SK-N-MC (cell line): ENCODE results near the gene TAS2R13.

Experiments used
- DNase-seq: peaks from one replicate; pipeline ENCODE4 v3.0.0-alpha.2; 2011; ENCODE audit warnings: low read depth, low spot score
- H3K27ac ChIP-seq: fragments of 200-600 bp; sonication (generic); 2 replicates; pipeline ENCODE4 v1.5.1; 2016; ENCODE audit warnings: mixed run types
- H3K36me3 ChIP-seq: fragments of 200-600 bp; sonication (generic); 2 replicates; pipeline ENCODE4 v1.6.1; 2017; ENCODE audit warnings: antibody characterized with exemption, low read length, mixed read lengths; ENCODE audit not compliant: insufficient read depth
- H3K4me3 ChIP-seq: fragments of 200-600 bp; sonication (generic); 2 replicates; pipeline ENCODE4 v1.5.1; 2016
- H3K9ac ChIP-seq: fragments of 200-600 bp; sonication (generic); 2 replicates; pipeline ENCODE4 v1.8.0; 2017; ENCODE audit warnings: mixed run types, mixed read lengths; ENCODE audit not compliant: insufficient read length
- H3K9me3 ChIP-seq: fragments of 200-600 bp; sonication (generic); 2 replicates; pipeline ENCODE4 v1.6.1; 2017; ENCODE audit warnings: low read depth, mild to moderate bottlenecking, antibody characterized with exemption, low read length, moderate library complexity, mixed read lengths
- EZH2 ChIP-seq: fragments of 200-600 bp; sonication (generic); IDR thresholded peaks from one replicate; pipeline ENCODE4 v1.6.1; 2017; ENCODE audit warnings: antibody characterized with exemption
- FOXP2 ChIP-seq: optimal IDR thresholded peaks from 2 replicates; pipeline ENCODE3; 2011; ENCODE audit warnings: mild to moderate bottlenecking, moderate library complexity; ENCODE audit not compliant: insufficient read depth; ENCODE audit errors: extremely low read length, control extremely low read depth
- POLR2AphosphoS5 ChIP-seq: IDR thresholded peaks from 2 replicates; pipeline ENCODE4 v1.6.1; 2012; ENCODE audit warnings: mild to moderate bottlenecking, low read depth, low read length, borderline replicate concordance

The TAS2R13 gene

DNA sequence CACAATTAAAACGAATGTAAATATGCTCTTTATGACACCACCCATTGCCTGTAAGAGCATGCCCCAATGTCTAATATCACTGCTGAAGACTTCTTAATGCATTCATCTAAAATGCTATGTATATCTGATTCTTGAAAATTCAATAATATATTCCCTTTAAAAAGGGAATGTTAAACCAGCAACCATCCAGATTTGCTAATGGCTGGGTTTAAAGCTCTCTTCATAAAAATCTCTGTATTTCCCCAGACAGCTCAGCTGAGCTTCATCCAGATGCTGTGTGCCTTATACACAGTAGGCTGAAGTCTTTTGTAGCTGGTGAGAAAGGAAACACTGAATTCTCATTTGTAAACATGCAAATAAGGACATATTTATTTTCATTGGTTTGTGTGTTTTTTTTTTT lies 29.8 kb upstream of the TAS2R13 start, which contains the start of gene TAS2R14:
Gene TAS2R14 (minus strand): TSS at position 101 of the 400 bp plus-strand sequence. CDS start 56 bp downstream, at position 45.
- no peaks in the 10 kb centered on the region for H3K9me3 ChIP-seq
- no peak for DNase-seq
- no peak within 1 kb of the TSS for H3K4me3 ChIP-seq
- no peak within 1 kb of the TSS for H3K9ac ChIP-seq
- no peaks in the 10 kb centered on the region for H3K36me3 ChIP-seq
- H3K27ac ChIP-seq: no peak within 1 kb of the TSS
- TF ChIP-seq EZH2 (no peak), FOXP2 (no peak), POLR2AphosphoS5 (no peak)

DNA sequence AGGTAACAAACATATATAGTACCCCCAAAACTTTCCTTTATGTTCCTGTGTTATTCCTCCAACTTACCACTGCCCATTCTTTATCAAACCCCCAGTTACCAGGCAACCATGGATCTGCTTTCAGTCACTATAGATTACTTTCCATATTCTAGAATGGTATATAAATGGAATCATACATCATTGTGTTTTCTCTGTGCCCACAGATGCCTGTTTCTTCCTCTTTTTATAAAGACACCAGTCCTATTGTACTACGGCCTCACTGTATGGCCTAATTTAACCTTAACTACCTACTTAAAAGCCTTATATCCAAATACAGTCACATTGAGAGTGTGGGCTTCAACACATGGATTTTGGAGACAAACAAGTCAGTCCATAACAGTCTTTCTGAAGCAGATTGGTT lies 27.1 kb upstream of the TAS2R13 start:
- H3K4me3 ChIP-seq: no peak overlapping the region
- no peaks in the 10 kb centered on the region for H3K9me3 ChIP-seq
- H3K36me3 ChIP-seq: no peaks in the 10 kb centered on the region
- no peak overlapping the region for H3K27ac ChIP-seq
- no peak for DNase-seq
- TF ChIP-seq EZH2 (no peak), FOXP2 (no peak), POLR2AphosphoS5 (no peak)
- H3K9ac ChIP-seq: no peak overlapping the region

DNA sequence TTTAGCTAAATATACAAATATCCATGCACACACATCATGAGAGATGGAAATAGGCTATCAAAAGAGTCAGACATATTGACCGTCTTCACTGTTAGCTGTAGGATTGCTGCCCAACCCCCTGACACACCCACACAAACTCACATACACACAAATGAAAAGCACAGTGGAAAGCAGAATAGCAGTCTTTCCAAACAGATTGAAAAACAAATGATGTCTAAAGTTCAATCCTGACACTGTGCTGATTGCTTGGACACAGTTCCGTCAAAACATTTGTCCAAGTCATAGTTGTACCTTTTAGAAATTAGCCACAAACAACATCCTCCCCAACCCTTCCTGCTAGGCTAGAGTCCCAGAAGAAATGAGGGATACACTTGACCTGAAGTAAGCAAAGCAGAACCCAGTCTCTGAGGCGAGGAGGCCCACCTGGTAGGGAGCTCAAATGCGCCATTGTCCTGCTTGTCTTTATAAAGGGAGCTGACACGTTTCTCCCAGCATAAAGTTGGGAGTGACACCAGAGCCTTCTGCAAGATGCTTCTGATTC lies 19.5 kb upstream of the TAS2R13 start, which contains the start of gene PRH2:
Gene PRH2 (plus strand): TSS at position 491 of the 541 bp plus-strand sequence. CDS start 38 bp downstream, at position 529.
- no peak within 1 kb of the TSS for H3K4me3 ChIP-seq
- no peaks in the 10 kb centered on the region for H3K9me3 ChIP-seq
- no peak for DNase-seq
- H3K27ac ChIP-seq: no peak within 1 kb of the TSS
- no peaks in the 10 kb centered on the region for H3K36me3 ChIP-seq
- H3K9ac ChIP-seq: no peak within 1 kb of the TSS
- TF ChIP-seq FOXP2 (no peak), EZH2 (no peak), POLR2AphosphoS5 (no peak)

DNA sequence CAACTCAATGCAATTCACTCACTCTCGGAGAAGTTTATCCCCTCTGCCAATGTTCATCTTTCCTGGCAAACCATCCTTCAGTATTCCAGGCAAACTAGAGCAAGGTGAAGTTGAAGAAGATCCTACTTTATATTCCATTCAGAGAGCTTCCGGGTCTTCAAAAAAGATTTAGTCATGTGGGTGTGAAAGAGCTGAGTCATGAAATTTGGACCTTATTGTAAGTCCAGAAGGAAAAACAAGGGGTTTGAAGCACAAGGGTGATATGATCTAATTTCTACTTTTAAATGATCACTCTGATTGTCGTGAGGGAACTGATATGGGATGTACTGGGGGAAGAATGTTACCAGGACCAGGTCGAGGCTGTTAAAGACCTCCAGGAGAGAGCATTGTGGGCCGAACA lies 16.9 kb upstream of the TAS2R13 start:
- H3K9me3 ChIP-seq: no peaks in the 10 kb centered on the region
- no peaks in the 10 kb centered on the region for H3K36me3 ChIP-seq
- no peak overlapping the region for H3K27ac ChIP-seq
- TF ChIP-seq EZH2 (no peak), FOXP2 (no peak), POLR2AphosphoS5 (no peak)
- no peak for DNase-seq
- no peak overlapping the region for H3K9ac ChIP-seq
- H3K4me3 ChIP-seq: no peak overlapping the region

DNA sequence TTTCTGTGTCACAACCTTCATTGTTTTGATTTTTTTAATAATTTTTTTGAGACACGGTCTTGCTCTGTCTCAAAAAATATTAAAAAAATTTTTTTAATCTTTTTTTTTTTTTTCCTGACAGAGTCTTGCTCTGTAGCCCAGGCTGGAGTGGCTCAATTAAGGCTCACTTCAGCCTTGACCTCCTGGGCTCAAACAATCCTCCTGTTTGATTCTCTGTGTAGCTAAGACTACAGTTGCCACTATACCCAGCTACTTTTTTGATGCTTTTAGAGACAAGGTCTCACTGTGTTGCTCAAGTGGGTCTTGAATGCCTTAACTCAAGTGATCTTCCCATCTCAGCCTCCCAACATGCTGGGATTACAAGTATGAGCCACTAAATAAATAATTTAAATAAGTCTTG lies 10.4 kb upstream of the TAS2R13 start:
- Histone ChIP-seq H3K27ac (no peak overlapping the region), H3K9me3 (no peaks in the 10 kb centered on the region), H3K9ac (no peak overlapping the region), H3K4me3 (no peak overlapping the region), H3K36me3 (no peaks in the 10 kb centered on the region)
- TF ChIP-seq FOXP2 (no peak), POLR2AphosphoS5 (no peak), EZH2 (no peak)
- DNase-seq: no peak

DNA sequence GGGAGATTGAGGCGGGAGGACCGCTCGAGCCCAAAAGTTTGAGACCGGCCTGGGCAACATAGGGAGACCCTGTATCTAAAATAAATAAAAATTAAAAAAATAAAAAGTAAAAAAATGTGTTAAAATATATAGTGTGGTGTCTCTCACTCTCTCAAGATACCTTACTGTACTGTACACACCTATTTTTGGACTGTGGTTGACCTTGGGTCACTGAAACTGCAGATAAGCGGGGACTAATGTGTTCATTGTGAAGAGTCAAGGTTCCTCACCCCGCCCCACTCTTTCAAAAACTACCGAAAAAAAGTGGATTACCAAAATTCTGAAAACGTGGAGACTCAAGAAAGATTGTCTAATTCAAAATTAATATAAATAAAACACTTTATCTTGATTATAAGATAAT lies 1.0 kb upstream of the TAS2R13 start:
- no peak overlapping the region for H3K9ac ChIP-seq
- no peaks in the 10 kb centered on the region for H3K36me3 ChIP-seq
- H3K4me3 ChIP-seq: no peak overlapping the region
- no peaks in the 10 kb centered on the region for H3K9me3 ChIP-seq
- H3K27ac ChIP-seq: no peak overlapping the region
- DNase-seq: no peak
- TF ChIP-seq POLR2AphosphoS5 (no peak), EZH2 (no peak), FOXP2 (no peak)

DNA sequence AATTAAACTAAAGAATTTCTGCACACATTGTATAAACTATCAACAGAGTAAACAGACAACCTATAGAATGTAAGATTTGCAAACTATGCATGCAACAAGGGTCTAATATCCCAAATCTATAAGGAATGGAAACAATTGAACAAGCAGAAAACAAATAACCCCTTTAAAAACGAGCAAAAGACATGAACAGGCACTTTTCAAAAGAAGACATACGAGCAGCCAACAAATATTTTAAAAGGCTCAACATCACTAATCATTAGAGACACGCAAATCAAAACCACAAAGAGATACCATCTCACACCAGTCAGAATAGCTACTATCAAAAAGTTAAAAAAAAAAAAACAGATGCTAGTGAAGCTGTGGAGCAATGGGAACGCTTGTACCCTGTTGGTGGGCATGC lies 4.7 kb downstream of the TAS2R13 start:
- no peak for DNase-seq
- no peak overlapping the region for H3K27ac ChIP-seq
- H3K9me3 ChIP-seq: peaks cover 3% of the 10 kb centered on the region; the same call in 1 of the 2 replicates
- H3K36me3 ChIP-seq: no peaks in the 10 kb centered on the region
- H3K4me3 ChIP-seq: no peak overlapping the region
- TF ChIP-seq POLR2AphosphoS5 (no peak), FOXP2 (no peak), EZH2 (no peak)
- H3K9ac ChIP-seq: no peak overlapping the region

DNA sequence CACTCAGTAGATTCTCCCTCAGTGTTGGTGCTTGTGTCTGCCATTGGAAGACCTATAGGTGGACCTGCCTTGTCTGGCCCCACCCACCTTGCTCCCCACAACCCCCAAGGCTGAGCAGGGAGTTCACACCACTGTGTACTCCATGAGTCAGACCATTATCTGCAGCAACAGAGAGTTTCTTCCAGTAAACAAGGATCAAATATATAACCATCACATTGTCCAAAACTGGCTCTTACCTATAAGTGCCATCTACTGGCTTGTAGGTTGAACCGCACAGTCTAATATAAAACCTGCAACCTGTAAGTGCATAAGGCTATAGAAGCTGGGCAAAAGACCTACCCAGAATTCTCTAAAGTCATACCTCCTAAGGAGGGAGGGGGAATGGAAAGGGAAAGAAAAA lies 7.9 kb downstream of the TAS2R13 start:
- H3K9me3 ChIP-seq: peaks cover 3% of the 10 kb centered on the region; the same call in 1 of the 2 replicates
- no peaks in the 10 kb centered on the region for H3K36me3 ChIP-seq
- DNase-seq: no peak
- no peak overlapping the region for H3K9ac ChIP-seq
- TF ChIP-seq POLR2AphosphoS5 (no peak), FOXP2 (no peak), EZH2 (no peak)
- no peak overlapping the region for H3K27ac ChIP-seq
- H3K4me3 ChIP-seq: no peak overlapping the region

DNA sequence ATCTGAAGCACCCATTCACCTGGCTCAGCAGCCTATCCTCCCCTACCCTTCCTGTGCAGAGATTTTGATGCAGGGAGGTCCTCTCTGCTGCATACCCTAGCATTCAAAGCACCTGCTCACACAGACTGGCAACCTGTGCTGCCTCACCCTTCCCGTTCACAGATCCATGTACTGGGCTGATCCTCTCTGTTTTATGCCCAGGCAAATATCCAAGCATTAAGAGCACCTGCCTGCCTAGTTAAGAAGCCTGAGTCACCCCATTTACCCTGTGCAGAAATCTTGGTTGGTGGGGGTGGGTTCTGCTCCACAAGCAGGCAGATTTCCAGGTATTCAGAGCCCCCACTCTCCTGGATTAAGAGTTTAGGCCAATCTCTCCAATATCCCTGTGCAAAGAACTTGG lies 8.4 kb downstream of the TAS2R13 start:
- Histone ChIP-seq H3K9me3 (peaks cover 3% of the 10 kb centered on the region; the same call in 1 of the 2 replicates), H3K36me3 (no peaks in the 10 kb centered on the region), H3K9ac (no peak overlapping the region), H3K27ac (no peak overlapping the region), H3K4me3 (no peak overlapping the region)
- no peak for DNase-seq
- no peak for TF ChIP-seq POLR2AphosphoS5
- no peak for TF ChIP-seq EZH2
